NCI-H1694 (cell line): ENCODE data around the gene ITPK1.

ENCODE experiments used
- DNase-seq: peaks from one replicate; lab custom pipeline; 2025; lab: John Stamatoyannopoulos, UW

The ITPK1 gene

GRCh38 chr14:93044556-93044955, 71.2 kb downstream of the ITPK1 start:
- DNase-seq: no peak

- no peak for DNase-seq
These were observed 71.6 kb downstream of the ITPK1 start for GRCh38 chr14:93044121-93044520.

- DNase-seq: no peak
These were observed 72.5 kb downstream of the ITPK1 start for GRCh38 chr14:93042968-93043940.

- no peak for DNase-seq
These were observed 73.9 kb downstream of the ITPK1 start for GRCh38 chr14:93041830-93042229.

GRCh38 chr14:93040982-93041381, 74.7 kb downstream of the ITPK1 start:
- no peak for DNase-seq

GRCh38 chr14:93040443-93040842, 75.3 kb downstream of the ITPK1 start:
- DNase-seq: no peak

GRCh38 chr14:93039649-93040315, 75.9 kb downstream of the ITPK1 start:
- no peak for DNase-seq

GRCh38 chr14:93037351-93037750, 78.4 kb downstream of the ITPK1 start:
- DNase-seq: no peak

GRCh38 chr14:93036652-93037345, 78.9 kb downstream of the ITPK1 start:
- no peak for DNase-seq

GRCh38 chr14:93035917-93036651, 79.6 kb downstream of the ITPK1 start:
- DNase-seq: no peak

GRCh38 chr14:93035585-93035916, 80.2 kb downstream of the ITPK1 start:
- DNase-seq: no peak

- DNase-seq: no peak
These were observed 81.1 kb downstream of the ITPK1 start for GRCh38 chr14:93034671-93034994.

- no peak for DNase-seq
These were observed 81.6 kb downstream of the ITPK1 start for GRCh38 chr14:93033983-93034670.

GRCh38 chr14:93033084-93033982, 82.4 kb downstream of the ITPK1 start:
- no peak for DNase-seq

GRCh38 chr14:93032421-93032936, 83.2 kb downstream of the ITPK1 start:
- DNase-seq: no peak

- no peak for DNase-seq
These were observed 84.0 kb downstream of the ITPK1 start for GRCh38 chr14:93031505-93032315.

GRCh38 chr14:93030761-93031160, 85.0 kb downstream of the ITPK1 start:
- no peak for DNase-seq

GRCh38 chr14:93029911-93030508, 85.7 kb downstream of the ITPK1 start:
- no peak for DNase-seq

- no peak for DNase-seq
These were observed 86.3 kb downstream of the ITPK1 start for GRCh38 chr14:93029417-93029816.
